Esophagus squamous epithelium (tissue), 4 donors: ENCODE data around the gene TMIE.

Experiments used
- CTCF ChIP-seq, 6 experiments: fragments of 450-650 bp in 4 of 6; fragments of 200-600 bp in 2 of 6; sonication (generic) in 2 of 6; IDR thresholded peaks; one replicate each; pipeline ENCODE4 v1.5.1; 2016 to 2019; ENCODE audit warnings: antibody characterized with exemption in 6 of 6, mild to moderate bottlenecking in 4 of 6, moderate library complexity in 4 of 6
- POLR2A ChIP-seq, 4 donors: fragments of 450-650 bp; IDR thresholded peaks; one replicate each; pipeline ENCODE4 v1.6.1; 2017; ENCODE audit warnings: antibody characterized with exemption in 4 of 4, mild to moderate bottlenecking in 4 of 4, moderate library complexity in 3 of 4

GRCh38 chr3:46702246-46703012, 1.2 kb downstream of the TMIE start:
- no peak for TF ChIP-seq CTCF (IDR thresholded peaks at IDR 0.05)
- no peak for TF ChIP-seq POLR2A (IDR thresholded peaks at IDR 0.05)
